HEK293T (cell line): Measurements from ENCODE around the gene SOX18.

Experiments used
- ARNT ChIP-seq: fragments of 450-650 bp; IDR thresholded peaks from 2 replicates; pipeline ENCODE4 v1.6.1; 2017; ENCODE audit warnings: mild to moderate bottlenecking
- BHLHE40 ChIP-seq: fragments of 450-650 bp; IDR thresholded peaks from 2 replicates; pipeline ENCODE4 v1.6.1; 2016; ENCODE audit warnings: mild to moderate bottlenecking, moderate library complexity, borderline replicate concordance
- CTBP1 ChIP-seq: fragments of 450-650 bp; IDR thresholded peaks from 2 replicates; pipeline ENCODE4 v1.6.1; 2016; ENCODE audit warnings: borderline replicate concordance
- ELF4 ChIP-seq: fragments of 450-650 bp; IDR thresholded peaks from 2 replicates; pipeline ENCODE4 v1.6.1; 2017; ENCODE audit warnings: antibody characterized with exemption
- FOXA1 ChIP-seq: fragments of 450-650 bp; IDR thresholded peaks from 2 replicates; pipeline ENCODE4 v1.6.1; 2016; ENCODE audit warnings: mild to moderate bottlenecking
- FOXM1 ChIP-seq: fragments of 450-650 bp; IDR thresholded peaks from 2 replicates; pipeline ENCODE4 v1.6.1; 2017; ENCODE audit warnings: mild to moderate bottlenecking, borderline replicate concordance
- HDGF ChIP-seq: fragments of 450-650 bp; IDR thresholded peaks from 2 replicates; pipeline ENCODE4 v1.6.1; 2017; ENCODE audit warnings: antibody characterized with exemption, borderline replicate concordance
- LEF1 ChIP-seq: fragments of 450-650 bp; IDR thresholded peaks from 2 replicates; pipeline ENCODE4 v1.6.1; 2017; ENCODE audit warnings: mild to moderate bottlenecking, borderline replicate concordance
- NFRKB ChIP-seq: fragments of 450-650 bp; IDR thresholded peaks from 2 replicates; pipeline ENCODE4 v1.6.1; 2016; ENCODE audit warnings: mild to moderate bottlenecking, moderate library complexity
- SP1 ChIP-seq: fragments of 450-650 bp; IDR thresholded peaks from 2 replicates; pipeline ENCODE4 v1.6.1; 2017
- SUZ12 ChIP-seq: fragments of 450-650 bp; IDR thresholded peaks from 2 replicates; pipeline ENCODE4 v1.6.1; 2016; ENCODE audit warnings: mild to moderate bottlenecking
- TARDBP ChIP-seq: fragments of 450-650 bp; IDR thresholded peaks from 2 replicates; pipeline ENCODE4 v1.6.1; 2016
- ZNF384 ChIP-seq: fragments of 450-650 bp; IDR thresholded peaks from 2 replicates; pipeline ENCODE4 v1.6.1; 2016
- TF ChIP-seq, protein P1 (sequence below): fragments of 450-650 bp; IDR thresholded peaks from 2 replicates; pipeline ENCODE4 v1.6.1; 2016

DNA sequence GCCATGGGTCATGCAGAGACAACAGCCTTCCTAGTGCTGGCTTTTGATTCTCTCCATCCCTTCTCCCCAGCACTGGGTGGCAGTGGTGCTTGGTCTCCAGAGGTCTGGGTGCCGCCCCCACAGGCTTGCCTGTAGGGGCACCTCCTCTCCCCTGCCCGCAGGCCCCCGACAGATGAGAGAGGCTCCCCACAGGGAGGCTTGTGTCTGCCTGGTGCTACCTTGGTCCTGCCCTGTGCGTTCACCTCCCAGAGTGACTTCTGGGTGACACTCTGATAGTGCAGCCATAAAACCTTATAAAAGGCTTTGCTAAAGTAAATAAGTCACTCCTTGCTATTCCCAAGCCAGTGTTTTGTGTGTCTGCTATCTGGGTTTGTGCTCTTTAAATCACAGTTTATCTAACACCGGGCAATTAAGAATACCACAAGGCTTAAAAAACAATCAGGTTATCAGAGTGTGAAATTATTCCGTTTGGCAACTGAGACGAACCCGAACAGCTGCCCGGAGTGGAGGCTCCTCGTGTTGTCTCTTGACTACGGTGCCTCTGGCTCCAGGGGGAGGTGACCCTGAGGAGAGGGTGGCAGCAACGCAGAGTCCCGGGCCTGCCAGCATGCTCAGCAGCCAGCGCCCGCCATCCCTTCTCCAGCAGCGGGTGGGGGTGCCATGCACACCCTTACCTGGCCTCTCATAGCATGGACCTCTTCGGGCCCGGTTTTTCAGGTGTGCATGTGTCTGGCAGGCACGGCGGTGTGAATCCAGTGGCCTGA is 18.9 kb downstream of the SOX18 start:
- TF ChIP-seq FOXM1: no peak
- no peak for TF ChIP-seq LEF1
- no peak for TF ChIP-seq CTBP1
- TF ChIP-seq ELF4: no peak
- TF ChIP-seq ZNF384: no peak
- no peak for TF ChIP-seq FOXA1
- TF ChIP-seq, protein P1, sequence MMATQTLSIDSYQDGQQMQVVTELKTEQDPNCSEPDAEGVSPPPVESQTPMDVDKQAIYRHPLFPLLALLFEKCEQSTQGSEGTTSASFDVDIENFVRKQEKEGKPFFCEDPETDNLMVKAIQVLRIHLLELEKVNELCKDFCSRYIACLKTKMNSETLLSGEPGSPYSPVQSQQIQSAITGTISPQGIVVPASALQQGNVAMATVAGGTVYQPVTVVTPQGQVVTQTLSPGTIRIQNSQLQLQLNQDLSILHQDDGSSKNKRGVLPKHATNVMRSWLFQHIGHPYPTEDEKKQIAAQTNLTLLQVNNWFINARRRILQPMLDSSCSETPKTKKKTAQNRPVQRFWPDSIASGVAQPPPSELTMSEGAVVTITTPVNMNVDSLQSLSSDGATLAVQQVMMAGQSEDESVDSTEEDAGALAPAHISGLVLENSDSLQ: no peak
- TF ChIP-seq SUZ12: no peak
- TF ChIP-seq HDGF: no peak
- no peak for TF ChIP-seq SP1
- TF ChIP-seq ARNT: no peak
- no peak for TF ChIP-seq TARDBP
- no peak for TF ChIP-seq BHLHE40
- no peak for TF ChIP-seq NFRKB
